ENCODE measurements around the gene NDUFA5. TPM values are rescaled to one million over a fixed set of nuclear protein-coding genes. Genes with fewer than 3 reads are reported as not detected.
"Not testable (repeated sequence)": the region's sequence is repeated elsewhere in the genome, so short reads cannot be mapped to it uniquely, and the experiment has no call there.

The NDUFA5 gene
- total RNA-seq, 1 donor from 2014 or later = 52.3 TPM

- intact Hi-C loops (cut with micrococcal nuclease) = loop anchor here (1.0 to 2.0 kb wide), 2 partner anchors 66 to 266 kb away; no protein-coding TSS in a partner anchor
Observed at GRCh38 chr7:123558289-123558874, 764 bp upstream of the NDUFA5 start.

- intact Hi-C loops (cut with micrococcal nuclease) = loop anchor here (1.0 kb wide), 4 partner anchors 23 to 1372 kb away; partner anchors contain the start of genes IQUB, POT1 and WASL
Observed at GRCh38 chr7:123557016-123557397, 611 bp downstream of the NDUFA5 start.

- intact Hi-C loops (cut with micrococcal nuclease) = no loop called here
Observed at GRCh38 chr7:123555484-123555883, 2.1 kb downstream of the NDUFA5 start.

GRCh38 chr7:123553159-123553558 is 4.5 kb downstream of the NDUFA5 start:
- intact Hi-C loops (cut with micrococcal nuclease) = no loop called here

GRCh38 chr7:123552641-123553040 is 5.0 kb downstream of the NDUFA5 start:
- intact Hi-C loops (cut with micrococcal nuclease) = no loop called here

- intact Hi-C loops (cut with micrococcal nuclease) = not testable (repeated sequence)
Observed at GRCh38 chr7:123552134-123552533, 5.5 kb downstream of the NDUFA5 start.

GRCh38 chr7:123548406-123548805 is 9.2 kb downstream of the NDUFA5 start:
- intact Hi-C loops (cut with micrococcal nuclease) = no loop called here

- intact Hi-C loops (cut with micrococcal nuclease) = no loop called here
Observed at GRCh38 chr7:123539871-123540270, 17.7 kb downstream of the NDUFA5 start.

GRCh38 chr7:123538897-123539296 is 18.7 kb downstream of the NDUFA5 start:
- intact Hi-C loops (cut with micrococcal nuclease) = no loop called here

- intact Hi-C loops (cut with micrococcal nuclease) = no loop called here
Observed at GRCh38 chr7:123538189-123538714, 19.4 kb downstream of the NDUFA5 start.

GRCh38 chr7:123537026-123537642 is 20.5 kb downstream of the NDUFA5 start:
- intact Hi-C loops (cut with micrococcal nuclease) = loop anchor here (1.0 kb wide), 1 partner anchor 43 kb away; no protein-coding TSS in a partner anchor

GRCh38 chr7:123535517-123535916 is 22.1 kb downstream of the NDUFA5 start:
- intact Hi-C loops (cut with micrococcal nuclease) = loop anchor here (1.0 kb wide), 2 partner anchors 9 to 214 kb away; partner anchors contain the start of gene WASL

GRCh38 chr7:123534383-123535260 is 23.0 kb downstream of the NDUFA5 start, which contains the start of gene IQUB:
Gene IQUB (minus strand): TSS chr7:123534595. CDS start chr7:123512340, 22,255 bp downstream.
- intact Hi-C loops (cut with micrococcal nuclease) = loop anchor here (1.0 kb wide), 4 partner anchors 10 to 1395 kb away; partner anchors contain the start of genes NDUFA5, POT1 and WASL

- intact Hi-C loops (cut with micrococcal nuclease) = loop anchor here (1.0 kb wide), 2 partner anchors 23 to 1395 kb away; partner anchors contain the start of genes NDUFA5 and POT1
Observed at GRCh38 chr7:123533929-123534382, 23.7 kb downstream of the NDUFA5 start.

GRCh38 chr7:123533553-123533917 is 24.1 kb downstream of the NDUFA5 start:
- intact Hi-C loops (cut with micrococcal nuclease) = no loop called here

- intact Hi-C loops (cut with micrococcal nuclease) = not testable (repeated sequence)
Observed at GRCh38 chr7:123532788-123533552, 24.6 kb downstream of the NDUFA5 start.

- intact Hi-C loops (cut with micrococcal nuclease) = not testable (repeated sequence)
Observed at GRCh38 chr7:123532343-123532742, 25.3 kb downstream of the NDUFA5 start.

- intact Hi-C loops (cut with micrococcal nuclease) = not testable (repeated sequence)
Observed at GRCh38 chr7:123530035-123530591, 27.5 kb downstream of the NDUFA5 start.

GRCh38 chr7:123528265-123528664 is 29.4 kb downstream of the NDUFA5 start:
- intact Hi-C loops (cut with micrococcal nuclease) = no loop called here

- intact Hi-C loops (cut with micrococcal nuclease) = not testable (repeated sequence)
Observed at GRCh38 chr7:123527712-123528225, 29.8 kb downstream of the NDUFA5 start.

Measured in T-helper 1 cell treated with Interleukin-12 subunit alpha and Interleukin-12 subunit beta and Interleukin-4 antibody, amounts not matched to agents 30 ng/mL and 1 ng/mL, for 36 hours (primary cell).